Motor neuron (in vitro differentiated cells): Measurements from ENCODE around the gene TMC5. TPM values are rescaled to one million over a fixed set of nuclear protein-coding genes. Genes with fewer than 3 reads are reported as not detected.
A peak's percentile ranks its signal among the peaks of the same experiment; 100 is the strongest.

Source experiments
- ATAC-seq, 8 experiments: fragments of 200-7000 bp; cut with Tn5 transposase; replicated peaks in 6 of 8; 2 replicates each; pipeline ENCODE4 v1.8.0; 2021; ENCODE audit warnings: mild to moderate bottlenecking in 8 of 8, moderate library complexity in 8 of 8
- H3K27ac ChIP-seq, 2 donors: fragments of 250-450 bp; sonication (Bioruptor Pico); 2 replicates each; pipeline ENCODE4 v1.9.0; 2021; ENCODE audit warnings: antibody characterized with exemption in 2 of 2, mild to moderate bottlenecking in 2 of 2, moderate library complexity in 1 of 2
- H3K4me1 ChIP-seq, 2 donors: fragments of 250-450 bp; sonication (Bioruptor Pico); replicated peaks in 1 of 2; 2 replicates each; pipeline ENCODE4 v1.6.1; 2021; ENCODE audit warnings: antibody characterized with exemption in 2 of 2, mild to moderate bottlenecking in 2 of 2, moderate library complexity in 1 of 2
- H3K4me3 ChIP-seq, 5 donors: fragments of 250-450 bp; sonication (Bioruptor Pico); 2 replicates each; pipeline ENCODE4 v1.9.0; 2021; ENCODE audit warnings: antibody characterized with exemption in 5 of 5, mild to moderate bottlenecking in 5 of 5, moderate library complexity in 4 of 5
- WGBS, 10 experiments: fragments of 450-650 bp; shearing (Covaris generic); methylation state at CpG; one replicate each; pipeline ENCODE4 v1.0.0; 2022; 5-methylcytosine and 5-hydroxymethylcytosine counted together
- in situ Hi-C, 9 experiments: fragments of 400-800 bp; cut with MboI; loops; one replicate each; pipeline ENCODE4 v1.15.0; 2021; ENCODE audit warnings: low sequenced_read_pairs in 9 of 9, low pct_unique_long_range_greater_than_20kb in 2 of 9; ENCODE audit not compliant: unreplicated experiment in 9 of 9
- total RNA-seq, 8 experiments: library from RNA; unstranded; fragments of 300-600 nt; gene quantifications; 2 replicates each; pipeline versions ENCODE4 v1.2.3 to v1.2.4, GENCODE V29; 2022

Gene TMC5
- total RNA-seq, 8 experiments from 2014 or later = 0.05 to 5.8 (median 0.17) TPM

GRCh38 chr16:19499481-19499880 is 81.8 kb downstream of the TMC5 start:
- 92 to 100% (median 100%) methylated on average over 1 to 3 of the region's 3 CpGs; no CpG with 5 or more reads in 2 of the 10 experiments for WGBS, 10 experiments
- no peak for ATAC-seq
- in situ Hi-C loops = loop anchor here in 1 of 9 experiments (25.0 kb wide), 1 partner anchor 412 kb away; no protein-coding TSS in a partner anchor

GRCh38 chr16:19502395-19503131 is 84.9 kb downstream of the TMC5 start:
- peak in 4 of 8 experiments; percentile 59 to 88 (median 86) for ATAC-seq
- Histone ChIP-seq H3K4me1 (no peaks in the 10 kb centered on the region), H3K4me3 (no peak overlapping the region), H3K27ac (no peak overlapping the region)
- in situ Hi-C loops = loop anchor here in 4 of 9 experiments (25.0 kb wide), 3 partner anchors 340 to 440 kb away; partner anchors contain the start of genes COQ7 (in 1 of the 4) and SYT17 (in 1 of the 4)
- WGBS, 10 experiments = 43 to 100% (median 100%) methylated on average over 1 to 3 of the region's 3 CpGs; no CpG with 5 or more reads in 2 of the 10 experiments

More at GRCh38 chr16:19499481-19499880, 81.8 kb downstream of the TMC5 start:
- Histone ChIP-seq H3K4me1 (no peaks in the 10 kb centered on the region), H3K27ac (no peak overlapping the region), H3K4me3 (no peak overlapping the region)

GRCh38 chr16:19503461-19504075 is 85.9 kb downstream of the TMC5 start:
- Histone ChIP-seq H3K4me1 (no peaks in the 10 kb centered on the region), H3K27ac (no peak overlapping the region), H3K4me3 (no peak overlapping the region)
- 89 to 100% (median 97%) methylated on average over 2 to 5 of the region's 5 CpGs; no CpG with 5 or more reads in 1 of the 10 experiments for WGBS, 10 experiments
- no peak for ATAC-seq
- in situ Hi-C loops = loop anchor here in 4 of 9 experiments (25.0 kb wide), 3 partner anchors 341 to 441 kb away; partner anchors contain the start of genes COQ7 (in 1 of the 4) and SYT17 (in 1 of the 4)

- no peaks in the 10 kb centered on the region for H3K4me1 ChIP-seq
- WGBS, 10 experiments = 51 to 100% (median 95%) methylated on average over 1 to 5 of the region's 5 CpGs
- no peak overlapping the region for H3K27ac ChIP-seq
Observed at GRCh38 chr16:19505600-19506303, 88.1 kb downstream of the TMC5 start.

GRCh38 chr16:19506965-19507364 is 89.3 kb downstream of the TMC5 start:
- Histone ChIP-seq H3K4me1 (no peaks in the 10 kb centered on the region), H3K27ac (no peak overlapping the region), H3K4me3 (no peak overlapping the region)
- 78 to 100% (median 94%) methylated on average over 1 to 4 of the region's 4 CpGs; no CpG with 5 or more reads in 2 of the 10 experiments for WGBS, 10 experiments
- in situ Hi-C loops = loop anchor here in 4 of 9 experiments (25.0 kb wide), 3 partner anchors 345 to 445 kb away; partner anchors contain the start of genes COQ7 (in 1 of the 4) and SYT17 (in 1 of the 4)
- no peak for ATAC-seq

More at GRCh38 chr16:19505600-19506303, 88.1 kb downstream of the TMC5 start:
- ATAC-seq = no peak
- in situ Hi-C loops = loop anchor here in 4 of 9 experiments (25.0 kb wide), 3 partner anchors 343 to 443 kb away; partner anchors contain the start of genes COQ7 (in 1 of the 4) and SYT17 (in 1 of the 4)
- no peak overlapping the region for H3K4me3 ChIP-seq

GRCh38 chr16:19507867-19508266 is 90.2 kb downstream of the TMC5 start:
- no peak overlapping the region for H3K4me3 ChIP-seq
- no peak overlapping the region for H3K27ac ChIP-seq
- ATAC-seq = peak in 2 of 8 experiments; percentile 41 to 83
- in situ Hi-C loops = loop anchor here in 4 of 9 experiments (25.0 kb wide), 3 partner anchors 346 to 446 kb away; partner anchors contain the start of genes COQ7 (in 1 of the 4) and SYT17 (in 1 of the 4)
- WGBS, 10 experiments = 60 to 100% (median 88%) methylated on average over 1 to 2 of the region's 2 CpGs; no CpG with 5 or more reads in 3 of the 10 experiments
- H3K4me1 ChIP-seq = no peaks in the 10 kb centered on the region

GRCh38 chr16:19512297-19512696 is 94.6 kb downstream of the TMC5 start:
- ATAC-seq = no peak
- in situ Hi-C loops = loop anchor here in 4 of 9 experiments (25.0 kb wide), 3 partner anchors 350 to 450 kb away; partner anchors contain the start of genes COQ7 (in 1 of the 4) and SYT17 (in 1 of the 4)
- Histone ChIP-seq H3K4me3 (no peak overlapping the region), H3K4me1 (no peaks in the 10 kb centered on the region), H3K27ac (no peak overlapping the region)

- H3K27ac ChIP-seq = no peak overlapping the region
- H3K4me1 ChIP-seq = peaks cover 0 to 4% of the 10 kb centered on the region in 2 donors
- H3K4me3 ChIP-seq = no peak overlapping the region
- in situ Hi-C loops = loop anchor here in 4 of 9 experiments (25.0 kb wide), 3 partner anchors 351 to 451 kb away; partner anchors contain the start of genes COQ7 (in 1 of the 4) and SYT17 (in 1 of the 4)
- 90 to 100% (median 97%) methylated on average over 2 to 4 of the region's 4 CpGs for WGBS, 10 experiments
- ATAC-seq = no peak
Observed at GRCh38 chr16:19513377-19514053, 95.8 kb downstream of the TMC5 start.

- Histone ChIP-seq H3K4me1 (peaks cover 5 to 21% of the 10 kb centered on the region in 2 donors), H3K27ac (no peak overlapping the region), H3K4me3 (no peak overlapping the region)
- 23 to 100% (median 88%) methylated on average over 1 to 2 of the region's 2 CpGs; no CpG with 5 or more reads in 2 of the 10 experiments for WGBS, 10 experiments
- ATAC-seq = peak in 3 of 8 experiments; percentile 73 to 81 (median 79)
- in situ Hi-C loops = loop anchor here in 4 of 9 experiments (25.0 kb wide), 3 partner anchors 353 to 453 kb away; partner anchors contain the start of genes COQ7 (in 1 of the 4) and SYT17 (in 1 of the 4)
Observed at GRCh38 chr16:19515757-19516156, 98.1 kb downstream of the TMC5 start.

- ATAC-seq = peak in 2 of 8 experiments; percentile 32 to 35
- H3K4me1 ChIP-seq = peaks cover 10 to 27% of the 10 kb centered on the region in 2 donors
- no peak overlapping the region for H3K4me3 ChIP-seq
- no peak overlapping the region for H3K27ac ChIP-seq
- in situ Hi-C loops = loop anchor here in 4 of 9 experiments (25.0 kb wide), 3 partner anchors 355 to 455 kb away; partner anchors contain the start of genes COQ7 (in 1 of the 4) and SYT17 (in 1 of the 4)
- 13 to 100% (median 95%) methylated on average over 1 to 8 of the region's 8 CpGs for WGBS, 10 experiments
Observed at GRCh38 chr16:19517424-19518089, 99.9 kb downstream of the TMC5 start.

- in situ Hi-C loops = loop anchor here in 4 of 9 experiments (25.0 kb wide), 3 partner anchors 356 to 456 kb away; partner anchors contain the start of genes COQ7 (in 1 of the 4) and SYT17 (in 1 of the 4)
- ATAC-seq = no peak
- 20 to 82% (median 69%) methylated on average over 1 to 2 of the region's 2 CpGs; no CpG with 5 or more reads in 1 of the 10 experiments for WGBS, 10 experiments
- H3K4me3 ChIP-seq = no peak overlapping the region
- peaks cover 10 to 28% of the 10 kb centered on the region in 2 donors for H3K4me1 ChIP-seq
- no peak overlapping the region for H3K27ac ChIP-seq
Observed at GRCh38 chr16:19518388-19518787, 100.7 kb downstream of the TMC5 start.
